ENCODE data around the gene CEP20. TPM values are rescaled to one million over a fixed set of nuclear protein-coding genes. Genes with fewer than 3 reads are reported as not detected.

Gene CEP20
- total RNA-seq, 4 donors from 2014 or later: 34.1 to 66.9 (median 49.6) TPM

DNA sequence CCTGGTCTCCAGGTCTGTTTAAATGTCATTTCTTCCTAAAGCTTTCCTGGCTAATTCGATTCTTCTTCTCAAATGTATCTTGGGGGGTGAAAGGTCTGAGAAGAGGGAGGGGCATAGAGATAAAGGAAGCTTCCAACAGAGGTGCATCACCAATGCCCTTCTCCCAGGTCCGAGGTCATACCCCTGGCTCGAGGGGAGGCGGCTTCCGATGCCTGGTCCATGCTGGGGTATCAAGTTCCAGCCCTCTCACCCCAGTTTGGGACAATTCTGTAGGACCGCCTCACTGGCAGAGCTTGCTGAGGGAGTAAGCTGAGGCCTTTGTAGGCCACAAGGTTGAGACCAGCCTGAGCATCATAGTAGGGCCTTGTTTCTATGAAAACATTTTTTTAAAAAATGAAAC lies 10.3 kb upstream of the CEP20 start:
- no peak for ATAC-seq
- Histone ChIP-seq H3K36me3 (no peaks in the 10 kb centered on the region), H3K27ac (no peak overlapping the region), H3K4me3 (no peak overlapping the region), H3K9me3 (no peaks in the 10 kb centered on the region), H3K27me3 (no peaks in the 10 kb centered on the region), H3K4me1 (no peaks in the 10 kb centered on the region)
- WGBS, 2 donors (ENCODE audit: low coverage in 1 of 2): 66% methylated on average over 5 of the region's 6 CpGs; no CpG with 5 or more reads in 1 of the 2 donors
- TF ChIP-seq EP300 (IDR thresholded peaks at IDR 0.05): no peak
- TF ChIP-seq, protein P1, sequence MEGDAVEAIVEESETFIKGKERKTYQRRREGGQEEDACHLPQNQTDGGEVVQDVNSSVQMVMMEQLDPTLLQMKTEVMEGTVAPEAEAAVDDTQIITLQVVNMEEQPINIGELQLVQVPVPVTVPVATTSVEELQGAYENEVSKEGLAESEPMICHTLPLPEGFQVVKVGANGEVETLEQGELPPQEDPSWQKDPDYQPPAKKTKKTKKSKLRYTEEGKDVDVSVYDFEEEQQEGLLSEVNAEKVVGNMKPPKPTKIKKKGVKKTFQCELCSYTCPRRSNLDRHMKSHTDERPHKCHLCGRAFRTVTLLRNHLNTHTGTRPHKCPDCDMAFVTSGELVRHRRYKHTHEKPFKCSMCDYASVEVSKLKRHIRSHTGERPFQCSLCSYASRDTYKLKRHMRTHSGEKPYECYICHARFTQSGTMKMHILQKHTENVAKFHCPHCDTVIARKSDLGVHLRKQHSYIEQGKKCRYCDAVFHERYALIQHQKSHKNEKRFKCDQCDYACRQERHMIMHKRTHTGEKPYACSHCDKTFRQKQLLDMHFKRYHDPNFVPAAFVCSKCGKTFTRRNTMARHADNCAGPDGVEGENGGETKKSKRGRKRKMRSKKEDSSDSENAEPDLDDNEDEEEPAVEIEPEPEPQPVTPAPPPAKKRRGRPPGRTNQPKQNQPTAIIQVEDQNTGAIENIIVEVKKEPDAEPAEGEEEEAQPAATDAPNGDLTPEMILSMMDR (IDR thresholded peaks at IDR 0.05): no peak
- TF ChIP-seq POLR2A (IDR thresholded peaks at IDR 0.05): no peak
- no peak for TF ChIP-seq POLR2AphosphoS5 (IDR thresholded peaks at IDR 0.05)

DNA sequence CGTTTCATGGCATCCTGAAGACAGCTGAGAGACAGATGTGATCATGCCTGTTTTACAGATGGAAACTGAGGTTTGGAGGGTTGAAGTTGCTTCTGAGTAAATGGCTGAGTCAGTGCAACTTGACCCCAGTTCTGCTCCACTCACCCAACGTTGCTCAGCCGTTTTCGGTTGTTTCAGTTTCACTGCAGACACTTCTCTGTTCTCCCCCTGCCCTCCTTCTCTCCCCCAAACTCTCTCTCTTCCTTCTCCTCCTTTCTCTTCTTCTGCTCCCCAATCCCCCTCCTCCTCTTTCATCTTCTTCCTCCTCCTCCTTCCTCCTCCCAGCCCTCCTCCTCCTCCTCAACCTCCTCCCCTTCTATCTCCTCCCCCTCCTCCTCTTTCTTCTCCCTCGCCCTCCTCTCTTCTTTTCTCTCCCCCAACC lies 9.4 kb upstream of the CEP20 start:
- no peak overlapping the region for H3K27ac ChIP-seq
- TF ChIP-seq, protein P1 (IDR thresholded peaks at IDR 0.05): no peak
- TF ChIP-seq POLR2AphosphoS5 (IDR thresholded peaks at IDR 0.05): no peak
- no peak for TF ChIP-seq POLR2A (IDR thresholded peaks at IDR 0.05)
- TF ChIP-seq EP300 (IDR thresholded peaks at IDR 0.05): no peak
- WGBS, 2 donors (ENCODE audit: low coverage in 1 of 2): 55 to 57% methylated on average over 4 to 5 of the region's 5 CpGs
- ATAC-seq: no peak
- no peaks in the 10 kb centered on the region for H3K9me3 ChIP-seq
- H3K27me3 ChIP-seq: no peaks in the 10 kb centered on the region
- H3K36me3 ChIP-seq: no peaks in the 10 kb centered on the region
- H3K4me3 ChIP-seq: no peak overlapping the region
- no peaks in the 10 kb centered on the region for H3K4me1 ChIP-seq

DNA sequence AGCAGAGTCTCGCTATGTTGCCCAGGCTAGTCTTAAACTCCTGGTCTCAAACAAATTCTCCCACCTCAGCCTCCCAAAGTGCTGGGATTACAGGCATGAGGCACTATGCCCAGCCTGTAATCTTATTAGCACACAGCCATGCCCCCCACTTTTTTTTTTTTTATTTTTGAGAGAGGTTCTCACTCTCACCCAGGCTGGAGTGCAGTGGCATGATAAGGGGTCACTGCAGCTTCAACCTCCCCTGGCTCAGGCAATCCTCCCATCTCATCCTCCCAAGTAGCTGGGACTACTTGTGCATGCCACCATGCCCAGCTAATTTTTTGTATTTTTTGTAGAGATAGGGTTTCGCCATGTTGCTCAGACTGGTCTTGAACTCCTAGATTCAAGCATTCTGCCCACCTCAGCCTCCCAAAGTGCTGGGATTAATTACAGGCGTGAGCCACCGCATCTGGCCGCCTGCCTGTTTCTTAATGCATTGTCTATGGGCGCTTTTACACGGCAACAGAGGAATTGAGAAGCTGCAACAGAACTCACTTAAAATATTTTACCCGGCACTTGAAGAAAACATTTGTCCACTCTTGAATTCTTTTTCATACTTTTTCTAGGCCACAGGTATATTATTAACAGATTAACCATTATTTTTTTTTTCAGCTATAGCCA lies 8.8 kb upstream of the CEP20 start:
- no peak overlapping the region for H3K4me3 ChIP-seq
- no peaks in the 10 kb centered on the region for H3K9me3 ChIP-seq
- ATAC-seq: no peak
- H3K27ac ChIP-seq: no peak overlapping the region
- no peaks in the 10 kb centered on the region for H3K4me1 ChIP-seq
- no peaks in the 10 kb centered on the region for H3K36me3 ChIP-seq
- TF ChIP-seq POLR2AphosphoS5 (IDR thresholded peaks at IDR 0.05): no peak
- 87 to 95% methylated on average over 5 to 6 of the region's 8 CpGs for WGBS, 2 donors (ENCODE audit: low coverage in 1 of 2)
- no peaks in the 10 kb centered on the region for H3K27me3 ChIP-seq

DNA sequence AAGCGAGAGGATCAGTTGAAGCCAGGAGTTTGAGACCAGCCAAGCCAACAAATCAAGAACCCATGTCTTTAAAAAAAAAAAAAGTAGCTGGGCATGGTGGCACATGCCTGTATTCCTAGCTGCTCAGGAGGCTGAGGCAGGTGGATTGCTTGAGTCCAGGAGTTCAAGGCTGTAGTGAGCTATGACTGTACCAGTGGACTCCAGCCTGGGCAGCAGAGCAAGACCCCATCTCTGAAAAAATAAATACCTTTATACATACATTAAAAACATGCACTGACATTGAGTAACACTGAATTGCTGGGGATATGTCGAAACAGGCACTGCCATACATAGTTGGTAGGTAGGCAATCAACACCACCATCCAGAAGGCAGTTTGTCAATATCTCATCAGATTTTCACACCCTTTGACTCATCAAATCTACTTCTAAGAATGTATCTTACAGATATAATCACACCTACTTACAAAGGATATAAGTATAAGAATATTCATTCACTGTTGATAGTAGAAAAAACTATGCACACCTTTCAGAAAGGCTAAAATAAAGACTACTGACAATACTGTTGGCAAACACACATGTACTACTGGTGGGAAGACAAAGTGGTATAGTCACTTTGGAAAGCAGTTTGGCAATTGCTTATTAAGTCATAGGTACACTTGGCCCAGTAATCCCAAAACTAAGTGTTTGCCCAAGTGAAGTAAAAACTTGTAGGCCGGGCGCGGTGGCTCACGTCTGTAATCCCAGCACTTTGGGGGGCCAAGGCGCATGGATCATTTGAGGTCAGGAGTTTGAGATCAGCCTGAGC lies 6.4 kb upstream of the CEP20 start:
- TF ChIP-seq POLR2A (IDR thresholded peaks at IDR 0.05) (no peak), POLR2AphosphoS5 (IDR thresholded peaks at IDR 0.05) (no peak), EP300 (IDR thresholded peaks at IDR 0.05) (no peak)
- TF ChIP-seq, protein P1 (IDR thresholded peaks at IDR 0.05): no peak
- 91 to 95% methylated on average over 2 to 7 of the region's 7 CpGs for WGBS, 2 donors (ENCODE audit: low coverage in 1 of 2)

DNA sequence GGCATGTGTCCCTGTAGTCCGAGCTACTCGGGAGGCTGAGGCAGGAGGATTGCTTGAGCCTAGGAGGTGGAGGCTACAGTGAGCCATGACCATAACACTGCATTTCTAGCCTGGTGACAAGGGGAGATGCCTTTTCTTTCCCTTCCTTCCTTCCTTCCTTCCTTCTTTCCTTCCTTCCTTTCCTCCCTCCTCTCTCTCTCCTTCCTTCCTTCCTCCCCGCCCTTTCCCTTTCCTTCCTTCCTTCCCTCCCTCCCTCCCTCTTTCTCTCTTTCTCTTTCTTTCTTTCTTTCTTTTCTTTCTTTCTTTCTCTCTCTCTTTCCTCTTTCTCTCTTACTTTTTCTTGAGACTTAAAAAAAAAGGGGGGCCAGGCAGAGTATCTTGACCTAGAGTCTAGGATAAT lies 3.1 kb upstream of the CEP20 start:
- TF ChIP-seq EP300 (IDR thresholded peaks at IDR 0.05): no peak
- TF ChIP-seq, protein P1 (IDR thresholded peaks at IDR 0.05): no peak
- no peak for TF ChIP-seq POLR2AphosphoS5 (IDR thresholded peaks at IDR 0.05)
- no peak for TF ChIP-seq POLR2A (IDR thresholded peaks at IDR 0.05)
- WGBS, 2 donors (ENCODE audit: low coverage in 1 of 2): 89 to 100% methylated on average over 2 to 3 of the region's 3 CpGs
- H3K4me1 ChIP-seq: peaks cover 2 to 23% (median 12%) of the 10 kb centered on the region in 3 donors

More for the DNA sequence above, 6.4 kb upstream of the CEP20 start:
- Histone ChIP-seq H3K9me3 (no peaks in the 10 kb centered on the region), H3K4me1 (no peaks in the 10 kb centered on the region), H3K27ac (no peak overlapping the region), H3K36me3 (no peaks in the 10 kb centered on the region), H3K4me3 (no peak overlapping the region), H3K27me3 (no peaks in the 10 kb centered on the region)
- no peak for ATAC-seq

More for the DNA sequence above, 3.1 kb upstream of the CEP20 start:
- no peak for ATAC-seq
- Histone ChIP-seq H3K27ac (no peak overlapping the region), H3K36me3 (no peaks in the 10 kb centered on the region), H3K4me3 (no peak overlapping the region), H3K27me3 (no peaks in the 10 kb centered on the region), H3K9me3 (no peaks in the 10 kb centered on the region)

Measured in gastroesophageal sphincter (tissue), 4 donors.